NB4 (cell line): Measurements from ENCODE around the gene RCBTB1.
A peak's percentile ranks its signal among the peaks of the same experiment; 100 is the strongest.

Source experiments
- DNase-seq: peaks from one replicate; pipeline ENCODE4 v3.0.0; 2010; ENCODE audit warnings: low read depth
- H3K4me3 ChIP-seq: one replicate; pipeline ENCODE4 v1.5.1; 2011; ENCODE audit warnings: mild to moderate bottlenecking, low read depth, low read length, moderate library complexity
- CTCF ChIP-seq: IDR thresholded peaks from one replicate; pipeline ENCODE4 v1.5.1; 2012; ENCODE audit warnings: low read depth, low read length
- MAX ChIP-seq: IDR thresholded peaks from 2 replicates; pipeline ENCODE4 v1.6.1; 2011; ENCODE audit warnings: low read depth, low read length
- MYC ChIP-seq: IDR thresholded peaks from 2 replicates; pipeline ENCODE4 v1.6.1; 2011; ENCODE audit warnings: low read depth, low read length
- POLR2A ChIP-seq: IDR thresholded peaks from 2 replicates; pipeline ENCODE4 v1.6.1; 2011; ENCODE audit warnings: mild to moderate bottlenecking; ENCODE audit not compliant: insufficient read length; ENCODE audit errors: extremely low read depth

RCBTB1 gene

GRCh38 chr13:49528161-49528560, 57.2 kb downstream of the RCBTB1 start:
- no peak overlapping the region for H3K4me3 ChIP-seq
- no peak for DNase-seq
- TF ChIP-seq CTCF: no peak

- TF ChIP-seq MYC: no peak
- TF ChIP-seq CTCF: no peak
- no peak for TF ChIP-seq POLR2A
- TF ChIP-seq MAX: no peak
- no peak overlapping the region for H3K4me3 ChIP-seq
- DNase-seq: peak; percentile 42
These were observed 58.2 kb downstream of the RCBTB1 start for GRCh38 chr13:49527123-49527522.

GRCh38 chr13:49524740-49525501, 60.4 kb downstream of the RCBTB1 start:
- no peak overlapping the region for H3K4me3 ChIP-seq
- DNase-seq: no peak
- TF ChIP-seq POLR2A: no peak
- TF ChIP-seq MYC: no peak
- TF ChIP-seq MAX: no peak
- TF ChIP-seq CTCF: no peak

GRCh38 chr13:49521224-49521623, 64.1 kb downstream of the RCBTB1 start:
- TF ChIP-seq MYC (no peak), MAX (no peak), CTCF (no peak), POLR2A (no peak)
- H3K4me3 ChIP-seq: no peak overlapping the region
- no peak for DNase-seq

- H3K4me3 ChIP-seq: no peak overlapping the region
- peak; percentile 24 for DNase-seq
- no peak for TF ChIP-seq CTCF
- TF ChIP-seq MYC: no peak
- TF ChIP-seq MAX: no peak
- TF ChIP-seq POLR2A: no peak
These were observed 67.9 kb downstream of the RCBTB1 start for GRCh38 chr13:49517461-49517860.

- no peak for DNase-seq
- TF ChIP-seq MYC (no peak), MAX (no peak)
- no peak overlapping the region for H3K4me3 ChIP-seq
These were observed 68.9 kb downstream of the RCBTB1 start for GRCh38 chr13:49516467-49516866.
